ENCODE results near the gene HAPLN2.
"Not testable (repeated sequence)": the region's sequence is repeated elsewhere in the genome, so short reads cannot be mapped to it uniquely, and the experiment has no call there.

HAPLN2 gene

DNA sequence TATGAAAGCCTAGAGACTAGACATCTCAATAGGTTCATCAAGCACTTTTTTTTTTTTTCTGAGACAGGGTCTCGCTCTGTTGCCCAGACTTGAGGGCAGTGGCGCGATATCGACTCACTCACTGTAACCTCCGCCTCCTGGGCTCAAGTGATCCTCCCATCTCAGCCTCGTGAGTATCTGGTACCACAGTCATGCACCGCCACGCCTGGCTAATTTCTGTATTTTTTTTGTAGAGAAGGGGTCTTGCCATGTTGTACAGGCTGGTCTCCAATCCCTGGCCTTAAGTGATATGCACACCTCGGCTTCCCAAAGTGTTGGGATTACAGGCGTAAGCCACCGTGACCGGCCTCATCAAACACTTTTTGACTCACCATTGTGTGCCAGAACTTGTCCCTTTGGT, 17.3 kb upstream of the HAPLN2 start:
- Histone ChIP-seq H3K4me1 (no peaks in the 10 kb centered on the region), H3K4me3 (ENCODE audit: low read depth, low read length) (peak overlapping the region; percentile 80), H3K4me2 (ENCODE audit: low read length) (peak overlapping the region; percentile 68), H3K9me3 (ENCODE audit: control insufficient read depth, low read length) (no peaks in the 10 kb centered on the region), H2AFZ (peak overlapping the region; percentile 90), H3K27me3 (ENCODE audit: control insufficient read depth, insufficient read depth, low read length) (no peaks in the 10 kb centered on the region), H3K36me3 (ENCODE audit: control insufficient read depth, insufficient read depth, low read length) (no peaks in the 10 kb centered on the region), H3K27ac (peak overlapping the region; percentile 54), H3K9ac (no peak overlapping the region), H3K79me2 (no peaks in the 10 kb centered on the region)
- TF ChIP-seq, protein P1, sequence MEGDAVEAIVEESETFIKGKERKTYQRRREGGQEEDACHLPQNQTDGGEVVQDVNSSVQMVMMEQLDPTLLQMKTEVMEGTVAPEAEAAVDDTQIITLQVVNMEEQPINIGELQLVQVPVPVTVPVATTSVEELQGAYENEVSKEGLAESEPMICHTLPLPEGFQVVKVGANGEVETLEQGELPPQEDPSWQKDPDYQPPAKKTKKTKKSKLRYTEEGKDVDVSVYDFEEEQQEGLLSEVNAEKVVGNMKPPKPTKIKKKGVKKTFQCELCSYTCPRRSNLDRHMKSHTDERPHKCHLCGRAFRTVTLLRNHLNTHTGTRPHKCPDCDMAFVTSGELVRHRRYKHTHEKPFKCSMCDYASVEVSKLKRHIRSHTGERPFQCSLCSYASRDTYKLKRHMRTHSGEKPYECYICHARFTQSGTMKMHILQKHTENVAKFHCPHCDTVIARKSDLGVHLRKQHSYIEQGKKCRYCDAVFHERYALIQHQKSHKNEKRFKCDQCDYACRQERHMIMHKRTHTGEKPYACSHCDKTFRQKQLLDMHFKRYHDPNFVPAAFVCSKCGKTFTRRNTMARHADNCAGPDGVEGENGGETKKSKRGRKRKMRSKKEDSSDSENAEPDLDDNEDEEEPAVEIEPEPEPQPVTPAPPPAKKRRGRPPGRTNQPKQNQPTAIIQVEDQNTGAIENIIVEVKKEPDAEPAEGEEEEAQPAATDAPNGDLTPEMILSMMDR (IDR thresholded peaks at IDR 0.05): no peak

DNA sequence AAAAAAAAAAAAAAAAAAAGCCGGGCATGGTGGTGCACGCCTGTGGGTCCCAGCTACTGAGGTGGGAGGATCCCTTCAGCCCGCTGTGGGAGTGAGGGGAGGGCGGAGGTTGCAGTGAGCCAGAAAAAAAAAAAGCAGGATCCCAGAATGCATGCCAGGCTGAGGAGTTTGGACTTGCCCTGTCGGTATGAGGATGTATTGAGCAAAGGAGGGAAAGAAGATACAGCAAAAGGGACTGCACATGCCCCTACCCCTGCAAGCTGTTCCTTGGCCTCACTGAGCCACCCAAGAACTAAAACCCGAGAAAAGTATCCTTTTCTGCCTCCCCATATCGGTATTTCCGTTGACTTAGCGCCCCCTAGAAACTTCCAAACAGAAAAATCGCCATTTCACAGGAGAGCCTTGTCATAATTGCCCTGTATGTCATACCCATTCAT, 16.6 kb upstream of the HAPLN2 start:
- Histone ChIP-seq H3K27ac (no peak overlapping the region), H3K27me3 (ENCODE audit: control insufficient read depth, insufficient read depth, low read length) (no peaks in the 10 kb centered on the region), H3K4me3 (ENCODE audit: low read depth, low read length) (no peak overlapping the region), H3K4me1 (no peaks in the 10 kb centered on the region), H3K9me3 (ENCODE audit: control insufficient read depth, low read length) (no peaks in the 10 kb centered on the region), H3K9ac (no peak overlapping the region), H2AFZ (no peak overlapping the region), H3K4me2 (ENCODE audit: low read length) (no peak overlapping the region), H3K79me2 (no peaks in the 10 kb centered on the region), H3K36me3 (ENCODE audit: control insufficient read depth, insufficient read depth, low read length) (no peaks in the 10 kb centered on the region)
- TF ChIP-seq, protein P1 (IDR thresholded peaks at IDR 0.05): no peak

DNA sequence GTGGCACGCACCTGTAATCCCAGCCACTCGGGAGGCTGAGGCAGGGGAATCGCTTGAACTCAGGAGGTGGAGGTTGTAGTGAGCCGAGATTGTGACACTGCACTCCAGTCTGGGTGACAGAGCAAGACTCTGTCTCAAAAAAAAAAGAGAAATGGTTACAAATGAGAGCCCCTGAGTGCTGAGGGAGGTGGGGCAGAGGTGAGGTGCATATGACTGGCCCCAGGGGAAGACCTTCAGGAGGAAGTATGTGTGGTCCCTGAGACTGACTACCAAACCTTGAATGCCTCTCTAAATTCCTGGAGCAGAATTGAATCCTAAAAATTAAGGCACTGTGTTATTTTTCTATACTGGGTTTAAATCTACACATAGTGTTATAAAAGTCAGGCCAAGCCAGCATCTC, 11.9 kb upstream of the HAPLN2 start:
- not testable (repeated sequence) for H2AFZ ChIP-seq; H3K79me2 ChIP-seq; H3K4me2 ChIP-seq (ENCODE audit: low read length); H3K4me1 ChIP-seq; H3K9ac ChIP-seq; H3K4me3 ChIP-seq (ENCODE audit: low read depth, low read length); H3K27me3 ChIP-seq (ENCODE audit: control insufficient read depth, insufficient read depth, low read length); H3K27ac ChIP-seq; H3K9me3 ChIP-seq (ENCODE audit: control insufficient read depth, low read length); H3K36me3 ChIP-seq (ENCODE audit: control insufficient read depth, insufficient read depth, low read length)

DNA sequence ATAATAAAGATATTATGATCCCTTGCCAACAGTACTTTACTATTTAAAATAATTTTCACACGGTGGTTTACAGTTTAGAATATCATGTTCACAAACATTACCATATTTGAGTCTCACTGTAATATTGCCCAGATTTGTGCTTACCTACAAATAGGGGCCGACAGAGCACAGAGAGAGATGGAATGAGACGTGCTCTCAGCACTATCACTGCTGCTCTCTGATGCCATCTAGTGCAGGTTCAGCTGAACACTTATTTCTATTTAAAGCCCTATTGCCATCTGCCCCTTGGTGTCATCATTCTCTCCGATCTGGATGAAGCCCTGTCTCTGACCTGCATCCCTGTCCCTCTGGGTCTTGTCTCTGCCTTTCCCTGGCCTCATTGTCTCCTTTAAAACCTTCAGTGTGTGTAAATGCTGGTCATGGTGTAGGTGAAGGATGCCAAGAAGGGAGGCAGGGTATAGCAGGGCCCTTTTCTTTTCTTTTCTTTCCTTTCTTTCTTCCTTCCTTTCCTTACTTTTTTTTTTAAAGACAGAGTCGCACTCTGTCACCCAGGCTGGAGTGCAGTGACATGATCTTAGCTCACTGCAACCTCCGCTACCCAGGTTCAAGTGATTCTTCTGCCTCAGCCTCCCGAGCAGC, 11.1 kb upstream of the HAPLN2 start:
- H3K9ac ChIP-seq: no peak overlapping the region
- no peaks in the 10 kb centered on the region for H3K79me2 ChIP-seq
- no peaks in the 10 kb centered on the region for H3K27me3 ChIP-seq (ENCODE audit: control insufficient read depth, insufficient read depth, low read length)
- H3K4me2 ChIP-seq (ENCODE audit: low read length): no peak overlapping the region
- H3K27ac ChIP-seq: no peak overlapping the region
- no peaks in the 10 kb centered on the region for H3K9me3 ChIP-seq (ENCODE audit: control insufficient read depth, low read length)
- no peak overlapping the region for H2AFZ ChIP-seq
- H3K4me1 ChIP-seq: peaks cover 3% of the 10 kb centered on the region
- H3K4me3 ChIP-seq (ENCODE audit: low read depth, low read length): no peak overlapping the region
- H3K36me3 ChIP-seq (ENCODE audit: control insufficient read depth, insufficient read depth, low read length): no peaks in the 10 kb centered on the region
- TF ChIP-seq, protein P1 (IDR thresholded peaks at IDR 0.05): peak; percentile 67

DNA sequence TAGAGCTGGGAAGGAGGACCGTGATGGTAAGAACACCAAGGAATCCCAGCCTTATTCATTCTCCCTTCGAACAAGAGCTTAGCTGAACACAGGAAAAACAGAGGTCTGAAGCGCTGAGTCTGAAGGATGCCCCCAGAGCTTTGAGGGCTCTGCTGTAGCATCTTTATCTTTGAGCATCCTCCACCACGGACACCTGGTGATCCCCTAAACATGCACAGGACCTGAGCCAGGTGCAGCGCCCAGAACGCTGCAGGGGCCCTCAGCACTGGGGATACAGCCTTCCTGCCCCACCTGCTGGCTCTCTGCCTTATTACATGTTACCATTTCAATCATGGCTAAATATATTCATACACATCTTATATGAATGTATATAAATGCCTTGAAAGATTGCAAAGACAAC, 10.2 kb upstream of the HAPLN2 start:
- H3K4me2 ChIP-seq (ENCODE audit: low read length): no peak overlapping the region
- TF ChIP-seq, protein P1 (IDR thresholded peaks at IDR 0.05): peak; percentile 35
- H2AFZ ChIP-seq: no peak overlapping the region
- H3K9ac ChIP-seq: no peak overlapping the region
- no peaks in the 10 kb centered on the region for H3K36me3 ChIP-seq (ENCODE audit: control insufficient read depth, insufficient read depth, low read length)
- H3K4me3 ChIP-seq (ENCODE audit: low read depth, low read length): no peak overlapping the region
- no peaks in the 10 kb centered on the region for H3K79me2 ChIP-seq
- H3K9me3 ChIP-seq (ENCODE audit: control insufficient read depth, low read length): no peaks in the 10 kb centered on the region
- H3K27me3 ChIP-seq (ENCODE audit: control insufficient read depth, insufficient read depth, low read length): no peaks in the 10 kb centered on the region
- H3K4me1 ChIP-seq: peaks cover 3% of the 10 kb centered on the region
- H3K27ac ChIP-seq: no peak overlapping the region

DNA sequence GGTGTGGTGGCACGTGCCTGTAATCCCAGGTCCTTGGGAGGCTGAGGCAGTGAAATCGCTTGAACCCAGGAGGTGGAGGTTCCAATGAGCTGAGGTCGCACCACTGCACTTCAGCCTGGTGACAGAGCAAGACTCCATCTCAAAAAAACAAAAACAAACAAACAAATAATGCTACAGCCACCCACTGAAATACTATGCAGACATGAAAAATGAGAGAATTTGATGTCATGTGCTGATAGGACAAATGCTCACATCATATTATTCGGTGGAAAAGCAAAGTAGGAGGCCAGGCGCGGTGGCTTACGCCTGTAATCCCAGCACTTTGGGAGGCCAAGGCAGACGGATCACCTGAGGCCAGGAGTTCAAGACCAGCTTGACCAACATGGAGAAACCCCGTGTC, 9.1 kb upstream of the HAPLN2 start:
- H3K9ac ChIP-seq; H3K4me1 ChIP-seq; H3K9me3 ChIP-seq (ENCODE audit: control insufficient read depth, low read length): not testable (repeated sequence)

More for the DNA sequence above, 9.1 kb upstream of the HAPLN2 start:
- not testable (repeated sequence) for H3K4me3 ChIP-seq (ENCODE audit: low read depth, low read length); H3K79me2 ChIP-seq; H3K4me2 ChIP-seq (ENCODE audit: low read length); H3K27ac ChIP-seq; H3K36me3 ChIP-seq (ENCODE audit: control insufficient read depth, insufficient read depth, low read length); H2AFZ ChIP-seq; H3K27me3 ChIP-seq (ENCODE audit: control insufficient read depth, insufficient read depth, low read length)

Data from parathyroid adenoma (tissue), 2 donors.